ENCODE results near the gene HSPA12B.

The HSPA12B gene

DNA sequence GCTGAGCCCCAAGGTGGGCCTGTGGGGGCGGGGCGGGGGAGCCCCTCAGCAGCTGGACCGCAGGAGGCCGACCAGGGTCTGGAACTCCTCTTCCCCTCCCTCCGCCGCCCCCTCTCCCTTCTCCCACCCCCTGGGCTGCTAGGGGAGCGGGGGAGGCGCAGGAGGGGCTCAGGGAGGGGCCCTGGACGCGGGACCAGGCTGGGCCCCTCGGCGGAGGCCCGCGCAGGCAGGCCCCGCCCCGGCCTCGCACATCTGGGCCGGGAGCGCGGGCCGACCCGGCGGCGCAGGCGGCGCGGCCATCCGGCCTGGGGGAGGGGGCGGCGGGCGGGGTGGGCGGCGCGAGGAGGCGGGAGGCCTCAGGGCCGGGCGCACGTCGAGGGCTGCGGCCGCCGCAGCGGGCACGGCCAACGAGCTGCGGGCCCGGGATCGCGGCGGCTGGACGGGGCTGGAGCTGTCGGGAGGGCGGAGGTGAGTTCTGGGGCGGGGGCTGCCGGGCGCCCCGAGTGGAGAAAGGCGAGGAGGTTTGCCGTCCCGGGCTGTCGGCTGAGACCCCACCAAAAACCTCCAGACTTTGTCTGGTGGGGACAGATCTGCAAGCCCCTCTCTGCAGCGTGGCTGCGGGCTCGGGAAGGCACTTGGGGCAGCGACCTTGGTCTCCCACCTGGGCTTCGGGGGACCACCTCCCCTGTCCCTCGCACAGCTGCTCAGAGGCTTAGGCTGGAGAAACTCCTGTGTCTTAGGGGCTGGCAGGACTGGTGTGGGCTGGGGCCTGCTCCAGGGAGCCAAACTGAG lies at the start of gene HSPA12B:
TSS of gene HSPA12B (plus strand) at position 359 of the 792 bp plus-strand sequence. CDS start 5,990 bp downstream, outside the sequence.
- no peak for FAIRE-seq

GRCh38 chr20:3685341-3685740 lies 47.1 kb upstream of the HSPA12B start:
- no peak for FAIRE-seq

- no peak for FAIRE-seq
Measured at GRCh38 chr20:3686421-3686820, 46.1 kb upstream of the HSPA12B start.

GRCh38 chr20:3686867-3687321 lies 45.6 kb upstream of the HSPA12B start:
- no peak for FAIRE-seq

GRCh38 chr20:3687655-3688054 lies 44.8 kb upstream of the HSPA12B start:
- no peak for FAIRE-seq

GRCh38 chr20:3689978-3690377 lies 42.5 kb upstream of the HSPA12B start:
- no peak for FAIRE-seq

DNA sequence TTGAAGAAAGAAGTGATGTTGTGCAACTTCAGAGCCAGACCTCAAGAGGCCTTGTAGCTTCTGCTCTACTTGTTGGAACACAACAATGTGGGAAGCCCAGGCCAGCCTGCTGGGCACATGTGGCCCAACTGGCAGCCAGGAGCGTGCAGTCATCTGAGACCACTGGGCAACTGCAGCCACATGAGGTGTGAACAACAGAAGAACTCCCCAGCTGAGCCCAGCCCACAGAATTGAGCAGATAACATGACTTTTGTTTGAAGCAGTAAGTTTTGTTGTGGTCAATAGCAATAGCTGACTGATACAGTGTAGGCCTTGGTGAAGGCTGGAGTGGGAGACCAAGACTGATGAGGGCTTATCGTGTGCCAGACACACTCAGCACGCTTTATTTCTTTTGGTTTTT lies 42.1 kb upstream of the HSPA12B start:
- FAIRE-seq, result no peak

- no peak for FAIRE-seq
Measured at GRCh38 chr20:3691306-3691705, 41.2 kb upstream of the HSPA12B start.

DNA sequence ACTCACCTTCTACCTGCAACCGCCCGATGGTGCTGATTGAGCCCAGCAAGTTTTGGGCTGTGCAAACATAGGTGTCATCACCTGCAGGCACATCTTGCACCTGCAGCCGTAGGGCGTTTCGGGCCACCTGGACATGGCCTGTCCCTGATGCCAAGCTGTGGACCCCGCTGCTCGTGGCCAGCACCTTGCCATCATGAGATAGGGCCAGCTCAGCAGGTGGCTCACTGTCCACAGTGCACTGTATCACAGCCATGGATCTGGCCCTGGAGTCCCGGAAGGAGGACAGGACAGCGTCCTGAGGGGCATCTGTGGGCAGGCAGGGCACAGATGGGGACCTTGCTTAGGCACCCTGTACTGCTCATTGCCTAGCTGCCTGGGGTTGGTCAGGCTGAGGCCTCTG lies 40.6 kb upstream of the HSPA12B start:
- no peak for FAIRE-seq

DNA sequence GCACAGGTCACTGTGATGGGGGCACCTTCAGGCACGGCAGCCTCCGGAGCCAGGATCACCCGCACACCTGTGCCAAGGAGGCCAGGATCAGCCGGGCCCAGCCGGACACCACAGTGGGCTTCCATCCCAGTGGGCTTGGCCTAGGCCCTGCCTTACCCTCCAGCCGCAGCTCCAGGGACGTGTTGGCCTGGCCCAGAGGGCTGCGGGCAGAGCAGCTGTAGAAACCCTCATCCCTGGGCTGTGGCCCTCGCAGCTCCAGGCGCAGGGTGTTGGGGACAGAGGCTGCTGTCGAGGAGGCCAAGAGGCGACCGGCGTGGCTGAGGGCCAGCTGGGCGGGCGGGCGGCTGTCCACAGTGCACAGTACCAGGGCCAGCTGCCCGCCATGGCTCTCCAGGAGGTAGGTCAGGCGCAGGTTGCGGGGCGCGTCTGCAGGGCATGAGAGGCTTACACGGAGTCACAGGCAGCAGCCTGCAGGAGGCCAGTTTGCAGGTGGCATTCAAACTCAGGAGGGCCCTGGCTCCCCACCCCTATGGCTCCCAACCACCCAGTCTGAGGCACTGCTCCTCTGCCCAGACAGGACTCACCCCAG lies 39.7 kb upstream of the HSPA12B start:
- no peak for FAIRE-seq

GRCh38 chr20:3693376-3693775 lies 39.1 kb upstream of the HSPA12B start:
- no peak for FAIRE-seq

DNA sequence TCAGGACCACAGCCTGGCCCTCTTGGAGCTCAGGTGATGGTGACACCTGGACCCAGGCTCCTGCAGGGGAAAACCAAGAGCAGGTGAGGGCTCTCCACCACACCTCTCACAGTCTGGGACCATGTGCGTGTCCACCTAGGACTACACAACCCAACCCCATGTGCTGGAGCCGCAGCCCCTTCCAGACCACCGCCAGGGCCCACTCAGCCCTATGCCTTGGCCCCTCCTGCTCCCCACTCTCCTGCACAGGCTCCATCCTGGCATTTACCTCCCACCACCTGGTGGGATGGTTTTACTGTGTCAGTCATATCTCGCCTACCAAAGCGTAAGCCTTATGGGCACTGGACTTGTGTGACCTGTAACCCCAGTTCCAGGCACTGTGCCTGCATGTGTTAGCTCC lies 37.6 kb upstream of the HSPA12B start:
- no peak for FAIRE-seq

DNA sequence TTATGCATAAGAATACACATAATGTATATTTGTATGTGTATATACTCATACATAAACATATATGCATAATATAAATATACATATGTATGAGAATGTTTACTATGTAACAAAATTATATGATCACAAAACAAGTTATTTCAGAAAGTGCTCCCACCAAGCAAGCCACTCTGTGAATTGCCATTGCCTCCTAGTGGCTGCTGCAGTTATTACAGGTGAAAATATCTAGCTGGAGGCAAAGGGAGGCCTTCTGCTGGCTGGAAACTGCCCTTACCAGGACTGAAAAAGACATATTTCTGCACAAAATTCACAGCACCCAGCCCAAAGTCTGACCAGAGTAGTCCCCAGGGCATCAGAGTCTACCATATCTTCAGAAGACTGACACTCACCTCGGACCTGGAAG lies 36.3 kb upstream of the HSPA12B start:
- no peak for FAIRE-seq

- no peak for FAIRE-seq
Measured at GRCh38 chr20:3696745-3697587, 35.5 kb upstream of the HSPA12B start.

DNA sequence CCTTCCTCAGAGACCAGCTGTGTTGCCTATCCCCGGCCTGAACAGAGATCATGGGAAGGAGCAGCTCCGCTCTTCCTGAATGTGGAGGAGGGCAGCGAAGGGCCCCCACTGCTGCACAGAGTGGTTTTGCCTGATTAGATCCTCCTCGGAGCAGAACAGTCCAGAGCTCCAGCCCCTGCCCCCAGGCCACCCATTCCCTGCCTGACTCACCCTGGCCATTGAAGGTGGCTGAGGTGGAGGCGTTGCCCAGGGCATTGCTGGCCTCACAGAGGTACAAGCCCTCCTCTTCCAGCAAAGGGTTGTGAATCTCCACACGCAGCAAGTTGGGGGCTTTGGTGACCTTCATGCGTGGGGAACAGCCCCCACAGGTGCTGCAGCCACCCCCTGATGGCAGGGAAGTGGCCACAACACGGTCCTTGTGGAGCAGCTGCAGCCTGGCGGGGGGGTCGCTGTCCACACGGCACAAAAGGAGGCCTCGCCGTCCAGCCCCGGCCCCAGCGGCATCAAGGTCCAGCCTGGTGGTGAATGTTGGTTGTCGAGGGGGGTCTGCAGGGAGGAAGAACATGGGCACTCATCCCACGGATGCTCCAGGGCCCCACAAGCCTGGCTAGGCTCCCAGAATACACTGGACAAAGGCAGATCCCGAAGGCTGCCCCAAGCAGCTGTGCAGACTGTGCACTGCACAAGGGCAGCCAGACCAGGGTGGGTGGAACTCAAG lies 34.7 kb upstream of the HSPA12B start:
- FAIRE-seq, result no peak

GRCh38 chr20:3698591-3699001 lies 33.9 kb upstream of the HSPA12B start:
- no peak for FAIRE-seq

DNA sequence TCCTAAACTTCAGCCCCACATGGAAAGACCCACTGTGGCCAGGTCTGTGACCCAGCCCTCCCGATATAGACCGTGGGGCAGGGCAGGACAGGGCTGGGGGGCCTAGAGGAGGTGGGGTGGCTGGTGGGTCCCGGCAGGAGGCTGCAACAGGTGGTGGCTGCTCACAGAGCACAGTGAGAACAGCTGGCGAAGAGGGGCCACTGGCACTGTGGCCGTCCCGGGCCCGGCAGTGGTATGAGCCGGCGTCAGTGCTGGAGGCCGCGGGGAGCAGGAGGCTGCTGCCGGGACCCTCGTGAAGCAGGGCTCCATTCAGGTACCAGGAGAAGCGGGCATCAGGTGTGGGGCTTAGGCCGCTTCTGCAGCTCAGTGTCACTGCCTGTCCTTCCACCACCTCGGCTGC lies 33.4 kb upstream of the HSPA12B start:
- no peak for FAIRE-seq

GRCh38 chr20:3701061-3701998 lies 31.2 kb upstream of the HSPA12B start:
- no peak for FAIRE-seq

DNA sequence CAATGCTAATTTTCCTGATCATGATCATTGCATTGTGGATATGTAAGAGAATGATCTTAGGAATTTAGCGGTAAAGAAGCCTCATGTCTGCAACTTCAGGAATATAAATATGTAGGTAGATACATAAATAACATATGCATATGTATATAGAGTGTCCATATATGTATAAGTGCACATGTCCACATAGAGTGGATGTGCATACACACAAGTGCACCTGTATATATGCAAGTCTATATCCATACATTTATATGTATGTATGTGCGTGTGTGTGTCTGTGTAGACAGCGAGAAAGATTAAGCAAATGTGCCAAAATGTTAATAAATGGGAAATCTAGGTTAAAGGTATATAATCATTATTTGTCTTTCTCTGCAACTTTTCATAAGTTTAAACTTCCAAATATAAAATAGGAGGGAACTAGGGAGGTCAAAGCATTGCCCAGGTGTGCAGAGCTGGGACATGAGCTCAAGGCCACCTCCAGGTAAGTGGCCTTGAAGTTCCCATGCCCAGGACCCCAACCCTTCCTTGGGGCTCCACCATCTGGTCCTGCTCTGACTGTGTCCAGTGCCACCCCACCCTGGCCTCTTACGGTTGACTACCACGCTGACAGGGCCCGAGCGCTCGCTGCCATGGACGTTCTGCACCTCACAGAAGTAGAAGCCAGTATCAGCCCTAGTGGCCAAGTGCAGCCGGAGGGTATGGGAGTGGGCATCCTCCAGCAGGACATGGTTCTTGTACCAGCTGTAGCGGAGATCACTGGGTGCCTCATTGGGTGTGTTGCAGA lies 29.7 kb upstream of the HSPA12B start:
- FAIRE-seq, result no peak

- no peak for FAIRE-seq
Measured at GRCh38 chr20:3704087-3704486, 28.4 kb upstream of the HSPA12B start.

GRCh38 chr20:3705491-3705969 lies 27.0 kb upstream of the HSPA12B start:
- FAIRE-seq, result no peak

All from colon (tissue), 2 donors.